K562 (cell line): ENCODE results near the gene MXI1. TPM values are rescaled to one million over a fixed set of nuclear protein-coding genes. Genes with fewer than 3 reads are reported as not detected.

ENCODE experiments used
- ATAC-seq: fragments of 200-7000 bp; cut with Tn5 transposase; 3 replicates; pipeline ENCODE4 v1.9.1; 2020; ENCODE audit warnings: moderate library complexity
- BruUV-seq: library from RNA; stranded (reverse); fragments of 400-500 nt; replicated peaks from 2 replicates; lab custom pipeline; 2021; lab: Mats Ljungman, UMichigan
- CTCF ChIA-PET: fragments of 300-600 bp; formaldehyde crosslinking; extraction: SDS; loops from one replicate; lab custom pipeline; 2021; ENCODE audit warnings: low intra/inter-chr PET ratio; lab: Yijun Ruan, JAX
- POLR2A ChIA-PET: fragments of 300-600, 350-650 bp; sonication (Branson Sonifier 250); formaldehyde crosslinking; extraction: SDS; loops from one replicate; lab custom pipeline; 2021; ENCODE audit warnings: antibody characterized with exemption, inconsistent platforms; lab: Yijun Ruan, JAX
- DNase-seq, 4 experiments: peaks; one replicate each; pipeline versions ENCODE4 v3.0.0 to v3.0.0-alpha.2; 2011 to 2018; ENCODE audit warnings: low spot score in 3 of 4, mixed read lengths in 3 of 4; ENCODE audit errors: extremely low read depth in 1 of 4
- FAIRE-seq: peaks from 2 replicates; lab custom pipeline; 2011; peaks lifted over from hg19 to GRCh38; lab: Jason Lieb, UNC
- H2AFZ ChIP-seq: 2 replicates; pipeline ENCODE4 v1.6.0; 2011; ENCODE audit warnings: low read depth, low read length, control low read depth, inconsistent platforms
- H3K27ac ChIP-seq: fragments of 200-600 bp; 3 replicates; pipeline ENCODE4 v1.8.0; 2011; ENCODE audit warnings: low read depth, mild to moderate bottlenecking, control low read depth, inconsistent platforms, low read length, moderate library complexity, mixed read lengths; ENCODE audit errors: extremely low read depth
- H3K27me3 ChIP-seq, 2 experiments: fragments of 300-600 bp in 1 of 2; 2 replicates in 1 of 2; 3 replicates in 1 of 2; pipeline versions ENCODE4 v1.6.0 to v1.8.0; 2011; ENCODE audit warnings: inconsistent platforms in 2 of 2, low read length in 2 of 2, mild to moderate bottlenecking in 1 of 2, mixed read lengths in 1 of 2, moderate library complexity in 1 of 2; ENCODE audit not compliant: control insufficient read depth in 2 of 2, insufficient read depth in 2 of 2
- H3K36me3 ChIP-seq: fragments of 300-600 bp; 3 replicates; pipeline ENCODE4 v1.8.0; 2011; ENCODE audit warnings: mild to moderate bottlenecking, low read length, inconsistent platforms; ENCODE audit not compliant: control insufficient read depth, insufficient read depth
- H3K4me1 ChIP-seq, 2 experiments: fragments of 200-600 bp in 1 of 2; replicated peaks in 1 of 2; 2 replicates in 1 of 2; 3 replicates in 1 of 2; pipeline versions ENCODE4 v1.5.1 to v1.8.0; 2011; ENCODE audit warnings: inconsistent platforms in 2 of 2, low read length in 2 of 2, mild to moderate bottlenecking in 1 of 2, mixed read lengths in 1 of 2, moderate library complexity in 1 of 2; ENCODE audit not compliant: control insufficient read depth in 2 of 2, insufficient read depth in 2 of 2
- H3K4me2 ChIP-seq: 2 replicates; pipeline ENCODE4 v1.6.1; 2011; ENCODE audit warnings: low read length, control low read depth, inconsistent platforms, mixed read lengths; ENCODE audit not compliant: insufficient read depth
- H3K4me3 ChIP-seq: fragments of 200-600 bp; sonication (generic), shearing (Covaris generic); 2 replicates; pipeline ENCODE4 v1.5.1; 2016; ENCODE audit warnings: control low read depth, inconsistent platforms
- H3K79me2 ChIP-seq: fragments of 200-600 bp; 3 replicates; pipeline ENCODE4 v1.8.0; 2011; ENCODE audit warnings: low read length, inconsistent platforms; ENCODE audit not compliant: control insufficient read depth, insufficient read depth
- H3K9ac ChIP-seq, 2 experiments: 2 replicates each; pipeline versions ENCODE4 v1.6.0 to v1.6.1; 2011; ENCODE audit warnings: low read depth in 2 of 2, low read length in 2 of 2, control low read depth in 1 of 2, inconsistent platforms in 1 of 2, mild to moderate bottlenecking in 1 of 2, mixed read lengths in 1 of 2; ENCODE audit not compliant: insufficient read depth in 1 of 2
- H3K9me1 ChIP-seq: one replicate; pipeline ENCODE4 v1.6.0; 2011; ENCODE audit warnings: inconsistent platforms, mild to moderate bottlenecking, low read length, moderate library complexity; ENCODE audit not compliant: control insufficient read depth, insufficient read depth
- H3K9me3 ChIP-seq: replicated peaks from 2 replicates; pipeline ENCODE4 v1.5.1; 2011; ENCODE audit warnings: low read depth, low read length, inconsistent platforms; ENCODE audit not compliant: control insufficient read depth, insufficient read depth
- H4K20me1 ChIP-seq: replicated peaks from 2 replicates; pipeline ENCODE4 v1.6.1; 2011; ENCODE audit warnings: low read length, inconsistent platforms, mixed read lengths; ENCODE audit not compliant: control insufficient read depth, insufficient read depth
- ARHGAP35 ChIP-seq: fragments of 450-650 bp; IDR thresholded peaks from 2 replicates; pipeline ENCODE4 v1.6.1; 2018; ENCODE audit not compliant: partially characterized antibody
- ARID2 ChIP-seq: fragments of 450-650 bp; IDR thresholded peaks from 2 replicates; pipeline ENCODE4 v1.6.1; 2017; ENCODE audit warnings: antibody characterized with exemption, mild to moderate bottlenecking
- EWSR1 ChIP-seq: fragments of 450-650 bp; IDR thresholded peaks from 2 replicates; pipeline ENCODE4 v1.6.1; 2018; ENCODE audit warnings: borderline replicate concordance, mild to moderate bottlenecking, low read depth, moderate library complexity; ENCODE audit not compliant: partially characterized antibody
- FOXK1 ChIP-seq: sonication (generic); formaldehyde crosslinking; IDR thresholded peaks from 2 replicates; pipeline ENCODE4 v1.8.0; 2022; ENCODE audit warnings: missing genetic modification reagents, mild to moderate bottlenecking, borderline replicate concordance
- HDAC1 ChIP-seq, 2 experiments: fragments of 450-650 bp; IDR thresholded peaks; 2 replicates each; pipeline ENCODE4 v1.6.1; 2016 to 2017; ENCODE audit warnings: inconsistent platforms in 1 of 2, mild to moderate bottlenecking in 1 of 2, moderate library complexity in 1 of 2
- HNRNPK ChIP-seq: fragments of 200-400 bp; formaldehyde crosslinking; IDR thresholded peaks from one replicate; pipeline ENCODE4 v1.6.1; 2018; ENCODE audit warnings: mild to moderate bottlenecking, low read depth, low read length; ENCODE audit not compliant: poor library complexity, severe bottlenecking
- HNRNPUL1 ChIP-seq: fragments of 200-400 bp; formaldehyde crosslinking; IDR thresholded peaks from 2 replicates; pipeline ENCODE4 v1.6.1; 2017; ENCODE audit warnings: low read length
- NFYB ChIP-seq: IDR thresholded peaks from 2 replicates; pipeline ENCODE4 v1.6.1; 2011; ENCODE audit warnings: mild to moderate bottlenecking, moderate library complexity; ENCODE audit not compliant: insufficient read length; ENCODE audit errors: extremely low read depth
- POLR2AphosphoS2 ChIP-seq: IDR thresholded peaks from 2 replicates; pipeline ENCODE4 v1.6.1; 2012; ENCODE audit warnings: low read length, improper control_type of control experiment
- PTRF ChIP-seq: fragments of 450-650 bp; IDR thresholded peaks from 2 replicates; pipeline ENCODE4 v1.6.1; 2016; ENCODE audit warnings: mild to moderate bottlenecking, missing genetic modification characterization, missing compliant biosample characterization
- SUPT5H ChIP-seq: fragments of 450-650 bp; IDR thresholded peaks from 2 replicates; pipeline ENCODE4 v1.6.1; 2016
- ZNF384 ChIP-seq: IDR thresholded peaks from 2 replicates; pipeline ENCODE4 v1.6.1; 2012; ENCODE audit warnings: low read depth, low read length, improper control_type of control experiment
- WGBS: fragments of 100-300 bp; shearing (Covaris generic); methylation state at CpG from one replicate; pipeline ENCODE4 v1.1.6; 2016; ENCODE audit warnings: low coverage, mixed read lengths; ENCODE audit not compliant: insufficient coverage; ENCODE audit errors: missing lambda C conversion rate; 5-methylcytosine and 5-hydroxymethylcytosine counted together
- in situ Hi-C: fragments of 300-500 bp; cut with MboI; formaldehyde crosslinking; loops from 4 replicates; pipeline ENCODE4 v1.15.0; 2018; ENCODE audit warnings: inconsistent platforms, mixed read lengths
- intact Hi-C: fragments of 100-400 bp; cut with micrococcal nuclease; formaldehyde crosslinking; loops from 2 replicates; pipeline ENCODE4 v1.14.2; 2022
- polyA plus RNA-seq, 8 experiments: library from polyadenylated mRNA; depleted of rRNA in 4 of 8; stranded (reverse) in 5 of 8; unstranded in 3 of 8; fragments of >200 nt; fragmentation: Nextera tagmentation in 2 of 8; fragmentation: Illumina TruSeq in 1 of 8; extraction: Ambion mirVana in 2 of 8; extraction: Trizol in 1 of 8; gene quantifications; 2 replicates each; pipeline versions ENCODE4 v1.2.1 to v1.2.3, GENCODE V29; 2011 to 2014; ENCODE audit warnings: inconsistent platforms in 1 of 8, missing spikeins in 1 of 8
- total RNA-seq, 7 experiments: library from RNA; depleted of rRNA in 6 of 7; stranded (reverse); fragments of >200 nt in 6 of 7; fragmentation: Illumina TruSeq in 2 of 7; extraction: Trizol in 2 of 7; gene quantifications; 2 replicates each; pipeline versions ENCODE4 v1.2.1 to v1.2.3, GENCODE V29; 2011 to 2021; ENCODE audit warnings: low replicate concordance in 1 of 7
- TF ChIP-seq, protein P1 (sequence below): IDR thresholded peaks from 2 replicates; pipeline ENCODE4 v1.6.1; 2016; ENCODE audit warnings: missing genetic modification characterization, missing compliant biosample characterization
- TF ChIP-seq, protein P2 (sequence below): fragments of 200-800 bp; sonication (Bioruptor generic); IDR thresholded peaks from 2 replicates; pipeline ENCODE4 v1.6.1; 2016; ENCODE audit warnings: missing genetic modification characterization, missing compliant biosample characterization
- TF ChIP-seq, protein P3 (sequence below), 2 experiments: fragments of 450-650 bp; IDR thresholded peaks; 2 replicates each; pipeline ENCODE4 v1.6.1; 2016

MXI1 gene
- total and polyA plus RNA-seq, 9 of the 15 experiments (the other 6 are each of a cell fraction or from before 2014, with no cell fraction given) = 9.1 to 23.7 (median 14.8) TPM

DNA sequence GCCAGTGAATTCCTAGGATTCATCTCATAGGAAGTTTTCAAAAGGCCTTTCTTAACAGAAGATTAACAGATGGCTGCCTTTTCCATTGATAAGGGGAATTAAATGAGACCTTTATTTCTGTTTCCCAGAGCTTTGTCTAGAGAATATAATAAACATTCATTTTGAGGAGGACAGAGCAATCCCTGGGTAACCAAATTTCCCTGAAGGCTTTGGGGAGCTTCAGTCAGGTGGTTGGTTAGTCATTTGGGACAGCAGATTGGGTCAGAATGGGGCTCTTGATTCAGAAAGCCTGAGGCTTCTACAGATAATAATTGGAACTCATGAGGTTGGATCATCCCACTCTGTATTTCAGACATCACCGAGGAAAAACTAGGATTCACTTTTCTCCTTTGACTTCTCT lies 21.8 kb downstream of the MXI1 start:
- Histone ChIP-seq H3K27me3 (no peaks in the 10 kb centered on the region), H4K20me1 (no peaks in the 10 kb centered on the region), H3K9ac (no peak overlapping the region), H3K4me2 (no peak overlapping the region), H3K36me3 (peaks cover 31% of the 10 kb centered on the region; the same call in 2 of the 3 replicates), H2AFZ (no peak overlapping the region), H3K27ac (no peak overlapping the region), H3K9me3 (no peaks in the 10 kb centered on the region), H3K9me1 (no peaks in the 10 kb centered on the region), H3K79me2 (peaks cover 60% of the 10 kb centered on the region), H3K4me3 (no peak overlapping the region), H3K4me1 (peaks cover 11 to 16% of the 10 kb centered on the region in 2 experiments; a peak in 4 of 5 replicates)
- in situ Hi-C loops (no loop called here), intact Hi-C loops (loop anchor here (5.0 kb wide), 2 partner anchors 48 to 92 kb away; no protein-coding TSS in a partner anchor)
- CTCF ChIA-PET = no interaction called here
- FAIRE-seq (no peak), ATAC-seq (no peak), DNase-seq (no peak)
- 70% methylated on average over 1 of the region's 1 CpG for WGBS
- POLR2A ChIA-PET = interaction anchor here (0.6 to 1.3 kb wide), 4 partner anchors 12 to 83 kb away, joined by 3 to 5 read pairs (median 3); no protein-coding TSS in a partner anchor
- no TSS peak for BruUV-seq
- TF ChIP-seq FOXK1 (CRISPR knock-in tag) = no peak
- TF ChIP-seq ARID2 = no peak
- TF ChIP-seq, protein P1, sequence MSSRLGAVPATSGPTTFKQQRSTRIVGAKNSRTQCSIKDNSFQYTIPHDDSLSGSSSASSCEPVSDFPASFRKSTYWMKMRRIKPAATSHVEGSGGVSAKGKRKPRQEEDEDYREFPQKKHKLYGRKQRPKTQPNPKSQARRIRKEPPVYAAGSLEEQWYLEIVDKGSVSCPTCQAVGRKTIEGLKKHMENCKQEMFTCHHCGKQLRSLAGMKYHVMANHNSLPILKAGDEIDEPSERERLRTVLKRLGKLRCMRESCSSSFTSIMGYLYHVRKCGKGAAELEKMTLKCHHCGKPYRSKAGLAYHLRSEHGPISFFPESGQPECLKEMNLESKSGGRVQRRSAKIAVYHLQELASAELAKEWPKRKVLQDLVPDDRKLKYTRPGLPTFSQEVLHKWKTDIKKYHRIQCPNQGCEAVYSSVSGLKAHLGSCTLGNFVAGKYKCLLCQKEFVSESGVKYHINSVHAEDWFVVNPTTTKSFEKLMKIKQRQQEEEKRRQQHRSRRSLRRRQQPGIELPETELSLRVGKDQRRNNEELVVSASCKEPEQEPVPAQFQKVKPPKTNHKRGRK (tag) = no peak
- TF ChIP-seq ARHGAP35 = no peak
- no peak for TF ChIP-seq ZNF384
- no peak for TF ChIP-seq NFYB
- TF ChIP-seq, protein P2, sequence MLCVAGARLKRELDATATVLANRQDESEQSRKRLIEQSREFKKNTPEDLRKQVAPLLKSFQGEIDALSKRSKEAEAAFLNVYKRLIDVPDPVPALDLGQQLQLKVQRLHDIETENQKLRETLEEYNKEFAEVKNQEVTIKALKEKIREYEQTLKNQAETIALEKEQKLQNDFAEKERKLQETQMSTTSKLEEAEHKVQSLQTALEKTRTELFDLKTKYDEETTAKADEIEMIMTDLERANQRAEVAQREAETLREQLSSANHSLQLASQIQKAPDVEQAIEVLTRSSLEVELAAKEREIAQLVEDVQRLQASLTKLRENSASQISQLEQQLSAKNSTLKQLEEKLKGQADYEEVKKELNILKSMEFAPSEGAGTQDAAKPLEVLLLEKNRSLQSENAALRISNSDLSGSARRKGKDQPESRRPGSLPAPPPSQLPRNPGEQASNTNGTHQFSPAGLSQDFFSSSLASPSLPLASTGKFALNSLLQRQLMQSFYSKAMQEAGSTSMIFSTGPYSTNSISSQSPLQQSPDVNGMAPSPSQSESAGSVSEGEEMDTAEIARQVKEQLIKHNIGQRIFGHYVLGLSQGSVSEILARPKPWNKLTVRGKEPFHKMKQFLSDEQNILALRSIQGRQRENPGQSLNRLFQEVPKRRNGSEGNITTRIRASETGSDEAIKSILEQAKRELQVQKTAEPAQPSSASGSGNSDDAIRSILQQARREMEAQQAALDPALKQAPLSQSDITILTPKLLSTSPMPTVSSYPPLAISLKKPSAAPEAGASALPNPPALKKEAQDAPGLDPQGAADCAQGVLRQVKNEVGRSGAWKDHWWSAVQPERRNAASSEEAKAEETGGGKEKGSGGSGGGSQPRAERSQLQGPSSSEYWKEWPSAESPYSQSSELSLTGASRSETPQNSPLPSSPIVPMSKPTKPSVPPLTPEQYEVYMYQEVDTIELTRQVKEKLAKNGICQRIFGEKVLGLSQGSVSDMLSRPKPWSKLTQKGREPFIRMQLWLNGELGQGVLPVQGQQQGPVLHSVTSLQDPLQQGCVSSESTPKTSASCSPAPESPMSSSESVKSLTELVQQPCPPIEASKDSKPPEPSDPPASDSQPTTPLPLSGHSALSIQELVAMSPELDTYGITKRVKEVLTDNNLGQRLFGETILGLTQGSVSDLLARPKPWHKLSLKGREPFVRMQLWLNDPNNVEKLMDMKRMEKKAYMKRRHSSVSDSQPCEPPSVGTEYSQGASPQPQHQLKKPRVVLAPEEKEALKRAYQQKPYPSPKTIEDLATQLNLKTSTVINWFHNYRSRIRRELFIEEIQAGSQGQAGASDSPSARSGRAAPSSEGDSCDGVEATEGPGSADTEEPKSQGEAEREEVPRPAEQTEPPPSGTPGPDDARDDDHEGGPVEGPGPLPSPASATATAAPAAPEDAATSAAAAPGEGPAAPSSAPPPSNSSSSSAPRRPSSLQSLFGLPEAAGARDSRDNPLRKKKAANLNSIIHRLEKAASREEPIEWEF (CRISPR knock-in tag) = no peak
- no peak for TF ChIP-seq HNRNPUL1
- no peak for TF ChIP-seq HDAC1 (IDR thresholded peaks at IDR 0.05)
- TF ChIP-seq, protein P3, sequence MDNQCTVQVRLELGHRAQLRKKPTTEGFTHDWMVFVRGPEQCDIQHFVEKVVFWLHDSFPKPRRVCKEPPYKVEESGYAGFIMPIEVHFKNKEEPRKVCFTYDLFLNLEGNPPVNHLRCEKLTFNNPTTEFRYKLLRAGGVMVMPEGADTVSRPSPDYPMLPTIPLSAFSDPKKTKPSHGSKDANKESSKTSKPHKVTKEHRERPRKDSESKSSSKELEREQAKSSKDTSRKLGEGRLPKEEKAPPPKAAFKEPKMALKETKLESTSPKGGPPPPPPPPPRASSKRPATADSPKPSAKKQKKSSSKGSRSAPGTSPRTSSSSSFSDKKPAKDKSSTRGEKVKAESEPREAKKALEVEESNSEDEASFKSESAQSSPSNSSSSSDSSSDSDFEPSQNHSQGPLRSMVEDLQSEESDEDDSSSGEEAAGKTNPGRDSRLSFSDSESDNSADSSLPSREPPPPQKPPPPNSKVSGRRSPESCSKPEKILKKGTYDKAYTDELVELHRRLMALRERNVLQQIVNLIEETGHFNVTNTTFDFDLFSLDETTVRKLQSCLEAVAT (IDR thresholded peaks at IDR 0.05) = no peak
- TF ChIP-seq POLR2AphosphoS2 = no peak
- no peak for TF ChIP-seq PTRF (tag)
- no peak for TF ChIP-seq HNRNPK
- no peak for TF ChIP-seq EWSR1
- TF ChIP-seq SUPT5H = no peak
